NCI-H128 (cell line): ENCODE measurements around the gene KLK15.

Source experiments
- DNase-seq: peaks from one replicate; lab custom pipeline; 2025; ENCODE audit not compliant: unreplicated experiment; lab: John Stamatoyannopoulos, UW

The KLK15 gene, protein sequence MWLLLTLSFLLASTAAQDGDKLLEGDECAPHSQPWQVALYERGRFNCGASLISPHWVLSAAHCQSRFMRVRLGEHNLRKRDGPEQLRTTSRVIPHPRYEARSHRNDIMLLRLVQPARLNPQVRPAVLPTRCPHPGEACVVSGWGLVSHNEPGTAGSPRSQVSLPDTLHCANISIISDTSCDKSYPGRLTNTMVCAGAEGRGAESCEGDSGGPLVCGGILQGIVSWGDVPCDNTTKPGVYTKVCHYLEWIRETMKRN

DNA sequence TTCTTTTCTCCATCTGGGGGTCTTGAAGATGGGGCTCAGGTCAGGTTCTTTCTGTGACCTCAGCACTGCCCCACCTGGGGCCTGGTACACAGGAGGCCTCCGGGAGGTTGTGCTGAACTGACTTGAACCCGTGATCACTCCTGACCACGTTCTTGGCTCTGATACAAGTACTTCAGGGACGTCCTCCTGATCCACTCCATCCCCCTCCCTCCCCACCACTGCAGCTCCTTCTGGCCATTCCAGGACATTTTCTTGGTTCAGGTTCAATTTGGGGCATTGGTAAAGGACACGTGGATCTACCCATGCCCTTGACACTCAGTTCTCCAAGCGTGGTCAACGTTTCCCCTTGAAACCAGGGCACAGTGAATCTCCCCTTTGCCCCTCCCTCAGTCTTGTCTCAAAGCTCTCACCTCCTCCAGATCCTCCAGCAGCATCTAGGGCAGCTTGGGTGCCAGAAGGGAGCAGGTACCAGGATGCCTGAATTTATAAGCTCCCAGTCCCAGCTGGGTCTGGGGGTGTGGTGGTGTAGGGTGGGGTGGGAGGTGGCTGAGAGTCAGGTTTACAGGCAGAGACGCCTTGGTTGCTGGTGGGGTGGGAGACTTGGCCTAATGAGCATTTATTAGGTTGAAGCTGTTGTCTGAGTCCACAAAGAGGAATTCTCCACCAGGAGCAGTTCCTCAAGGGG lies at the start of gene KLK15:
TSS of gene KLK15 (minus strand) at position 458 of the 685 bp plus-strand sequence. CDS start 2,082 bp downstream, outside the sequence.
- no peak for DNase-seq

DNA sequence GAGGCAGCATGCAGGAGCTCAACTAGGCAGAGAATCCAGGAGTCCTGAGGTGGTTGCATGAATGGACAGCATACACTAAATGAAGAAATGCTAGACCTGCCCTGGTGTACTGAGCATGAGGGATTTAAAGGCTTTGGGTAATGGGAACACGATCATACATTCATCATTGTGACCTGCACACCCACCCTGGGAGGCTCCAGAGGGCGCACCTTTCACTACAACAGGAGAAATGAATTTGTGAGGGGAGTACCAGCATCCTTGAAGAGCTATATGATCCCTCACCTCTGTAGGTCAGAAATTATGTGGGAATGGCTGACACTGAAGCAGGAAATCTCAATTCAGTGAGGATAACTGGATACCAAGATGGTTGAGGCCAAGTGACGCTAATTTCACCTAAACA lies 48.8 kb upstream of the KLK15 start:
- no peak for DNase-seq

GRCh38 chr19:50880241-50880640 lies 46.9 kb upstream of the KLK15 start:
- DNase-seq, result no peak

GRCh38 chr19:50878851-50879250 lies 45.5 kb upstream of the KLK15 start:
- DNase-seq, result no peak

DNA sequence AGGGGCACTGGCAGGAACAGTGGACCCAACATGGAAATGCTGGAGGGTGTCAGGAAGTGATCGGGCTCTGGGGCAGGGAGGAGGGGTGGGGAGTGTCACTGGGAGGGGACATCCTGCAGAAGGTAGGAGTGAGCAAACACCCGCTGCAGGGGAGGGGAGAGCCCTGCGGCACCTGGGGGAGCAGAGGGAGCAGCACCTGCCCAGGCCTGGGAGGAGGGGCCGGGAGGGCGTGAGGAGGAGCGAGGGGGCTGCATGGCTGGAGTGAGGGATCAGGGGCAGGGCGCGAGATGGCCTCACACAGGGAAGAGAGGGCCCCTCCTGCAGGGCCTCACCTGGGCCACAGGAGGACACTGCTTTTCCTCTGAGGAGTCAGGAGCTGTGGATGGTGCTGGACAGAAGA lies 44.0 kb upstream of the KLK15 start:
- DNase-seq, result no peak

DNA sequence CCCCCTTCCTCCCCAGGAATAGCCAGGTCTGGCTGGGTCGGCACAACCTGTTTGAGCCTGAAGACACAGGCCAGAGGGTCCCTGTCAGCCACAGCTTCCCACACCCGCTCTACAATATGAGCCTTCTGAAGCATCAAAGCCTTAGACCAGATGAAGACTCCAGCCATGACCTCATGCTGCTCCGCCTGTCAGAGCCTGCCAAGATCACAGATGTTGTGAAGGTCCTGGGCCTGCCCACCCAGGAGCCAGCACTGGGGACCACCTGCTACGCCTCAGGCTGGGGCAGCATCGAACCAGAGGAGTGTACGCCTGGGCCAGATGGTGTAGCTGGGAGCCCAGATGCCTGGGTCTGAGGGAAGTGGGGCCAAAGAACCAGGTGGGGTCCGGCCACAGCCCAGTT lies 43.1 kb upstream of the KLK15 start:
- DNase-seq, result no peak

DNA sequence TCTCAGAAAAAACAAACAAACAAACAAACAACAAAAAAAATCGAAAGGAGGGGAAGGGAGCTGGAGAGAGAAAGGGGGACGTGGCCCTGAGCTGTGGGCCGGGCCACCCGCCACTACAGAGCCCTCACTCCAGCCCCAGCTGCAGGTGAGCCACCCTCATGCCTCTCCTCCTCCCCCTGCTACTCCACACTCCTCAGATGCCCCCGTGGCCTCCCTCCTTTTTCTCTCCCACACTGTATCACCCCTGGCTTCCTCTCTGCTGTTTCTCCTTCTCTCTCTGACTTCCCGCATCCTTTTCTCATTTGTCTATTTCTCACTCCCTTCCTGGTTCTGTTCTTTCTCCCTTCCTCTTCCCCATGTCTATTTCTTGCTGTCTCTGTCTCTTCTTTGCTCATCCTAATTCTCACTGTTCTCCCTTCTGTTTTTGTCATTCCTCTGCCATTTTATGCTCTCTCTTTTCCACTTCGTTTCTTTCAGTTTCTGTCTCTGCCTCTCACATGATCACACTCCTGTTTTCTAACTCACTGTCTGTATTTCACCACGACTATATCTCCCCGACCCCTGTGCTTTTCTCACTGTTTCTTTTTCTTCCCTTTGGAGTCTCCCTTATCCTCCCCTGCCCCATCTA lies 42.5 kb upstream of the KLK15 start:
- DNase-seq, result no peak

DNA sequence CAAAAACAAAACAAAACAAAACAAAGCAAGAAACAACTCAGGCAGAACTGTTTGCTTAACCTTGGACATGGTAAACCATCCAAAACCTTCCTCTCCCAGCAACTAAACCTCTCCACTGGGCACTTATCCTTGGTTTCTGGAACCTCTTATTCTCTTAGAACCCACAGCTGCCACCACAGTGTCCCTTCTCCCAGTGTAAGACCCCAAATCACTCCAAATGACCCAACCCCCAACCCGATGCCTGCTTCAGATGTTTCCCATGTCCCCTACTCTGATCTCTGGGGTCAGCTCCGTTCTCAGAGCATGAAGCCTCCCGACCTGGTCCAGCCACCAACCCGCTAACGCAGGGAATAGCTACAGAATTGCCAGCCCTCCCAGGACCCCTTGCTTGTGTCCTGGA lies 40.8 kb upstream of the KLK15 start:
- no peak for DNase-seq

- DNase-seq, result no peak
These were observed 39.7 kb upstream of the KLK15 start, which contains the start of gene KLK2 for GRCh38 chr19:50873056-50873455. TSS of gene KLK2 (plus strand) at chr19:50873439. CDS start at chr19:50873474, 35 bp downstream.

GRCh38 chr19:50870417-50871089 lies 37.2 kb upstream of the KLK15 start:
- no peak for DNase-seq

- no peak for DNase-seq
These were observed 36.1 kb upstream of the KLK15 start for GRCh38 chr19:50869479-50869878.

DNA sequence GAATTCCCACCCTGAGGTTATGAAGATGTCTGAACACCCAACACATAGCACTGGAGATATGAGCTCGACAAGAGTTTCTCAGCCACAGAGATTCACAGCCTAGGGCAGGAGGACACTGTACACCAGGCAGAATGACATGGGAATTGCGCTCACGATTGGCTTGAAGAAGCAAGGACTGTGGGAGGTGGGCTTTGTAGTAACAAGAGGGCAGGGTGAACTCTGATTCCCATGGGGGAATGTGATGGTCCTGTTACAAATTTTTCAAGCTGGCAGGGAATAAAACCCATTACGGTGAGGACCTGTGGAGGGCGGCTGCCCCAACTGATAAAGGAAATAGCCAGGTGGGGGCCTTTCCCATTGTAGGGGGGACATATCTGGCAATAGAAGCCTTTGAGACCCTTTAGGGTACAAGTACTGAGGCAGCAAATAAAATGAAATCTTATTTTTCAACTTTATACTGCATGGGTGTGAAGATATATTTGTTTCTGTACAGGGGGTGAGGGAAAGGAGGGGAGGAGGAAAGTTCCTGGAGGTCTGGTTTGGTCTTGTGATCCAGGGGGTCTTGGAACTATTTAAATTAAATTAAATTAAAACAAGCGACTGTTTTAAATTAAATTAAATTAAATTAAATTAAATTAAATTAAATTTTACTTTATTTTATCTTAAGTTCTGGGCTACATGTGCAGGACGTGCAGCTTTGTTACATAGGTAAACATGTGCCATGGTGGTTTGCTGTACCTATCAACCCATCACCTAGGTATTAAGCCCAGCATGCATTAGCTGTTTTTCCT lies 28.3 kb upstream of the KLK15 start:
- no peak for DNase-seq

DNA sequence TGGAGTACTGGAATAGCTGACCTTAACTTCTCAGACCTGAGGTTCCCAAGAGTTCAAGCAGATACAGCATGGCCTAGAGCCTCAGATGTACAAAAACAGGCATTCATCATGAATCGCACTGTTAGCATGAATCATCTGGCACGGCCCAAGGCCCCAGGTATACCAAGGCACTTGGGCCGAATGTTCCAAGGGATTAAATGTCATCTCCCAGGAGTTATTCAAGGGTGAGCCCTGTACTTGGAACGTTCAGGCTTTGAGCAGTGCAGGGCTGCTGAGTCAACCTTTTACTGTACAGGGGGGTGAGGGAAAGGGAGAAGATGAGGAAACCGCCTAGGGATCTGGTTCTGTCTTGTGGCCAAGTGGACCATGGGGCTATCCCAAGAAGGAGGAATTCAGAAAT lies 27.6 kb upstream of the KLK15 start:
- DNase-seq, result no peak

DNA sequence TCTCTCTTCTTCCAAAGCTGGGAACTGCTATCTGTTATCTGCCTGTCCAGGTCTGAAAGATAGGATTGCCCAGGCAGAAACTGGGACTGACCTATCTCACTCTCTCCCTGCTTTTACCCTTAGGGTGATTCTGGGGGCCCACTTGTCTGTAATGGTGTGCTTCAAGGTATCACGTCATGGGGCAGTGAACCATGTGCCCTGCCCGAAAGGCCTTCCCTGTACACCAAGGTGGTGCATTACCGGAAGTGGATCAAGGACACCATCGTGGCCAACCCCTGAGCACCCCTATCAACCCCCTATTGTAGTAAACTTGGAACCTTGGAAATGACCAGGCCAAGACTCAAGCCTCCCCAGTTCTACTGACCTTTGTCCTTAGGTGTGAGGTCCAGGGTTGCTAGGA lies 26.5 kb upstream of the KLK15 start:
- no peak for DNase-seq

GRCh38 chr19:50858886-50859285 lies 25.5 kb upstream of the KLK15 start:
- no peak for DNase-seq

DNA sequence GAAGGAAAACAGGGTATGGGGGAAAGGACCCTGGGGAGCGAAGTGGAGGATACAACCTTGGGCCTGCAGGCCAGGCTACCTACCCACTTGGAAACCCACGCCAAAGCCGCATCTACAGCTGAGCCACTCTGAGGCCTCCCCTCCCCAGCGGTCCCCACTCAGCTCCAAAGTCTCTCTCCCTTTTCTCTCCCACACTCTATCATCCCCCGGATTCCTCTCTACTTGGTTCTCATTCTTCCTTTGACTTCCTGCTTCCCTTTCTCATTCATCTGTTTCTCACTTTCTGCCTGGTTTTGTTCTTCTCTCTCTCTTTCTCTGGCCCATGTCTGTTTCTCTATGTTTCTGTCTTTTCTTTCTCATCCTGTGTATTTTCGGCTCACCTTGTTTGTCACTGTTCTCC lies 24.0 kb upstream of the KLK15 start:
- DNase-seq, result no peak

- no peak for DNase-seq
These were observed 21.4 kb upstream of the KLK15 start, which contains the start of gene KLK3 for GRCh38 chr19:50854636-50855410. TSS of gene KLK3 (plus strand) at chr19:50854915. CDS start at chr19:50854956, 41 bp downstream.

DNA sequence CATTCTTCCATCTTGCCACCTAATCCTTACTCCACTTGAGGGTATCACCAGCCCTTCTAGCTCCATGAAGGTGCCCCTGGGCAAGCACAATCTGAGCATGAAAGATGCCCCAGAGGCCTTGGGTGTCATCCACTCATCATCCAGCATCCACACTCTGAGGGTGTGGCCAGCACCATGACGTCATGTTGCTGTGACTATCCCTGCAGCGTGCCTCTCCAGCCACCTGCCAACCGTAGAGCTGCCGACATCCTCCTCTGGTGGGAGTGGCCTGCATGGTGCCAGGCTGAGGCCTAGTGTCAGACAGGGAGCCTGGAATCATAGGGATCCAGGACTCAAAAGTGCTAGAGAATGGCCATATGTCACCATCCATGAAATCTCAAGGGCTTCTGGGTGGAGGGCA lies 18.2 kb upstream of the KLK15 start:
- no peak for DNase-seq

GRCh38 chr19:50850738-50851137 lies 17.4 kb upstream of the KLK15 start:
- no peak for DNase-seq

DNA sequence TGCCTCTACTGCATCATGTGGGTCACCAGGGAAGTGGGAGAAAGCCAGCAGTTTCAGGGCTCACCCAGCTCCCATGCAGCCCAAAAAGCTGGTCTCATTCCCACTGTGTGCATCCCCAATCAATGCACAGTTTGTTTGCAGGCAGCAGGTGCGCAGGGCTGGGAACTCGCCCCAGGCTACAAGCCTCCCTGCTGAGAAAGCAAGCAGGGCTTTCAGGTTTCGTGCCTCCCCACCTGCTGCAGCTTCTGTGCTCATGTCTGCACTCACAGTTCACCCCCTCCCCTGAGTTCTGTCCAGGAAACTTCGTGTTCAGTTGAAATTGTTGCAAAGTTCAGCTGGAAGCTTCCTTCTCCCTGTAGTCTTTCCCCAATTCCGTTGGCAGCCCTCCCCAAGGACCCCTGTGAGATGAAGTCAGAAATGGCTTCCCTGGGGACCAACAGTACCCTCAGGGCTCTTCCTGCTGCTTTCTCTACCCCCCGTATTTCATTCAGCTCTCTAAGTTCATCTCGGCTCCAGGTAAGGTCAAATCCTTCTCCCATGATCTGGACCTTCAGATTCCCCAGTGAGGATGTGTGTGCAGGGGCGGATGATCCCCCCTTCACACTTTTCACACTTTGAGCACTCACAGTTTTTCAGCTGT lies 11.0 kb upstream of the KLK15 start:
- DNase-seq, result no peak
